ENCODE data around the gene DISC1.

DISC1 gene

GRCh38 chr1:232017057-232017456 lies 390.5 kb downstream of the DISC1 start:
- no peak overlapping the region for H3K4me3 ChIP-seq (replicated peaks; ENCODE audit: low read depth, low read length)
- no peak for DNase-seq (ENCODE audit: low read depth)
- TF ChIP-seq CTCF (IDR thresholded peaks at IDR 0.05; ENCODE audit: low read length, missing control alignments) = no peak

GRCh38 chr1:232017759-232018158 lies 391.2 kb downstream of the DISC1 start:
- H3K4me3 ChIP-seq (replicated peaks; ENCODE audit: low read depth, low read length) = no peak overlapping the region
- TF ChIP-seq CTCF (IDR thresholded peaks at IDR 0.05; ENCODE audit: low read length, missing control alignments) = no peak
- DNase-seq (ENCODE audit: low read depth) = no peak

- TF ChIP-seq CTCF (IDR thresholded peaks at IDR 0.05; ENCODE audit: low read length, missing control alignments) = no peak
- no peak for DNase-seq (ENCODE audit: low read depth)
- no peak overlapping the region for H3K4me3 ChIP-seq (replicated peaks; ENCODE audit: low read depth, low read length)
These were observed 391.8 kb downstream of the DISC1 start for GRCh38 chr1:232018231-232019025.

- no peak for DNase-seq (ENCODE audit: low read depth)
- no peak for TF ChIP-seq CTCF (IDR thresholded peaks at IDR 0.05; ENCODE audit: low read length, missing control alignments)
- H3K4me3 ChIP-seq (replicated peaks; ENCODE audit: low read depth, low read length) = no peak overlapping the region
These were observed 392.4 kb downstream of the DISC1 start for GRCh38 chr1:232019026-232019340.

GRCh38 chr1:232020352-232020751 lies 393.8 kb downstream of the DISC1 start:
- no peak overlapping the region for H3K4me3 ChIP-seq (replicated peaks; ENCODE audit: low read depth, low read length)
- TF ChIP-seq CTCF (IDR thresholded peaks at IDR 0.05; ENCODE audit: low read length, missing control alignments) = no peak
- no peak for DNase-seq (ENCODE audit: low read depth)

- TF ChIP-seq CTCF (IDR thresholded peaks at IDR 0.05; ENCODE audit: low read length, missing control alignments) = no peak
- DNase-seq (ENCODE audit: low read depth) = no peak
- H3K4me3 ChIP-seq (replicated peaks; ENCODE audit: low read depth, low read length) = no peak overlapping the region
These were observed 402.7 kb downstream of the DISC1 start for GRCh38 chr1:232029315-232029714.

- no peak for TF ChIP-seq CTCF (IDR thresholded peaks at IDR 0.05; ENCODE audit: low read length, missing control alignments)
These were observed 404.6 kb downstream of the DISC1 start for GRCh38 chr1:232031156-232031555.

More at GRCh38 chr1:232031156-232031555, 404.6 kb downstream of the DISC1 start:
- DNase-seq (ENCODE audit: low read depth) = no peak
- H3K4me3 ChIP-seq (replicated peaks; ENCODE audit: low read depth, low read length) = no peak overlapping the region
